ENCODE data around the gene SPATA1. TPM values are rescaled to one million over a fixed set of nuclear protein-coding genes. Genes with fewer than 3 reads are reported as not detected.

SPATA1 gene
- total and polyA plus RNA-seq, 2 of the 8 experiments (the other 6 are each of a cell fraction or from before 2014, with no cell fraction given) = 0.51 to 1.1 TPM

GRCh38 chr1:84597011-84597410, 90.8 kb downstream of the SPATA1 start:
- Histone ChIP-seq H2BK120ac (replicated peaks; ENCODE audit: low read depth, low read length) (no peak overlapping the region), H4K91ac (replicated peaks; ENCODE audit: insufficient read length, low read length) (no peak overlapping the region), H3K27ac (ENCODE audit: low read depth, low read length) (no peak overlapping the region), H2AK5ac (ENCODE audit: low read depth, low read length) (no peak overlapping the region), H3K79me1 (ENCODE audit: low read depth, low read length) (no peaks in the 10 kb centered on the region), H3K56ac (replicated peaks; ENCODE audit: insufficient read length, low read depth, low read length) (no peak overlapping the region), H2BK5ac (ENCODE audit: low read depth, low read length) (no peak overlapping the region), H3K27me3 (replicated peaks in 1 of 4; ENCODE audit: control insufficient read depth in 3 of 4, extremely low read depth in 1 of 4, insufficient read depth in 3 of 4, low read length in 3 of 4) (no peaks in the 10 kb centered on the region), H2BK12ac (ENCODE audit: low read depth, low read length) (no peak overlapping the region), H3K14ac (ENCODE audit: insufficient read length) (no peak overlapping the region), H4K5ac (ENCODE audit: insufficient read length, low read depth, low read length) (no peak overlapping the region), H3K4ac (replicated peaks; ENCODE audit: insufficient read length, low read depth, low read length) (no peak overlapping the region), H2BK20ac (ENCODE audit: low read length) (no peak overlapping the region), H3K9me3 (ENCODE audit: insufficient read depth in 2 of 2, low read depth in 1 of 2, low read length in 1 of 2) (no peaks in the 10 kb centered on the region), H2BK15ac (ENCODE audit: low read length) (no peak overlapping the region), H3K4me3 (ENCODE audit: extremely low read depth in 1 of 4, insufficient read depth in 2 of 4, low read depth in 3 of 4, low read length in 4 of 4) (no peak overlapping the region), H3K79me2 (ENCODE audit: control insufficient read depth in 1 of 2, insufficient read depth in 2 of 2, low read length in 2 of 2) (no peaks in the 10 kb centered on the region), H3K36me3 (ENCODE audit: control insufficient read depth in 2 of 4, insufficient read depth in 4 of 4, low read length in 3 of 4) (no peaks in the 10 kb centered on the region), H4K8ac (ENCODE audit: extremely low read depth, insufficient read depth, low read length) (no peak overlapping the region), H3K23ac (ENCODE audit: insufficient read length) (no peak overlapping the region), H2AFZ (ENCODE audit: low read length) (0 out of 2 replicates have a peak overlapping the region, but pooled peaks have one; percentile 16), H3K9ac (replicated peaks in 1 of 4; ENCODE audit: extremely low read depth in 1 of 4, low read depth in 3 of 4, low read length in 3 of 4) (no peak overlapping the region), H3K23me2 (ENCODE audit: low read depth, low read length) (no peaks in the 10 kb centered on the region), H4K20me1 (replicated peaks in 1 of 2; ENCODE audit: control insufficient read depth in 1 of 2, insufficient read depth in 2 of 2, low read length in 2 of 2) (no peaks in the 10 kb centered on the region), H3K4me1 (replicated peaks in 1 of 4; ENCODE audit: control insufficient read depth in 3 of 4, insufficient read depth in 4 of 4, low read length in 3 of 4) (no peaks in the 10 kb centered on the region; a peak in 1 of 7 replicates), H3K4me2 (ENCODE audit: insufficient read depth in 1 of 2, low read depth in 2 of 2, low read length in 2 of 2) (no peak overlapping the region), H3K18ac (ENCODE audit: extremely low read depth, low read length) (no peak overlapping the region)
- ChIA-PET POLR2A (ENCODE audit: partially characterized antibody) (no interaction called here), CTCF (ENCODE audit: partially characterized antibody) (interaction anchor here (0.6 to 1.9 kb wide), 3 partner anchors 8 to 40 kb away, joined by 3 to 5 read pairs (median 4); no protein-coding TSS in a partner anchor)
- DNase-seq (ENCODE audit: low read depth in 1 of 2, low spot score in 2 of 2) = no peak
- TF ChIP-seq, protein P1, sequence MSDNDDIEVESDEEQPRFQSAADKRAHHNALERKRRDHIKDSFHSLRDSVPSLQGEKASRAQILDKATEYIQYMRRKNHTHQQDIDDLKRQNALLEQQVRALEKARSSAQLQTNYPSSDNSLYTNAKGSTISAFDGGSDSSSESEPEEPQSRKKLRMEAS (IDR thresholded peaks at IDR 0.05) = no peak
- no peak for TF ChIP-seq TAF1 (IDR thresholded peaks at IDR 0.05; ENCODE audit: low read depth, low read length)
- no peak for TF ChIP-seq CHD2 (IDR thresholded peaks at IDR 0.05; ENCODE audit: low read length)
- TF ChIP-seq FOSL1 (IDR thresholded peaks at IDR 0.05; ENCODE audit: insufficient read depth, low read depth, low read length) = no peak
- TF ChIP-seq GTF2F1 (IDR thresholded peaks at IDR 0.05; ENCODE audit: borderline replicate concordance, low read depth, low read length) = no peak
- TF ChIP-seq RAD21 (IDR thresholded peaks at IDR 0.05 in 1 of 2, conservative IDR thresholded peaks at IDR 0.05 in 1 of 2; ENCODE audit: low read depth in 2 of 2, low read length in 2 of 2) = no peak
- TF ChIP-seq PHF8 (conservative IDR thresholded peaks at IDR 0.05; ENCODE audit: low read depth, low read length) = no peak
- 89% methylated on average over 1 of the region's 1 CpG; no CpG with 5 or more reads in 1 of the 2 experiments for WGBS, 2 experiments (ENCODE audit: extremely low coverage in 1 of 2, insufficient coverage in 1 of 2, insufficient read length in 1 of 2, insufficient replicate concordance in 2 of 2, low coverage in 1 of 2, low lambda C conversion rate in 2 of 2, missing lambda C conversion rate in 1 of 2)
- FAIRE-seq = no peak
